IPS-15b (cell line): ENCODE data around the gene ZNF804A.
A peak's percentile ranks its signal among the peaks of the same experiment; 100 is the strongest.

Experiments
- H3K27me3 ChIP-seq: one replicate; pipeline ENCODE4 v1.6.1; 2013; ENCODE audit warnings: low read length; ENCODE audit not compliant: control insufficient read depth, insufficient read depth
- H3K36me3 ChIP-seq: one replicate; pipeline ENCODE4 v1.6.1; 2013; ENCODE audit warnings: low read length; ENCODE audit not compliant: control insufficient read depth, insufficient read depth
- H3K4me1 ChIP-seq: one replicate; pipeline ENCODE4 v1.6.1; 2013; ENCODE audit warnings: mild to moderate bottlenecking, low read length; ENCODE audit not compliant: control insufficient read depth, insufficient read depth
- H3K4me3 ChIP-seq: one replicate; pipeline ENCODE4 v1.5.1; 2013; ENCODE audit warnings: low read depth, low read length
- H3K9ac ChIP-seq: one replicate; pipeline ENCODE4 v1.6.1; 2013; ENCODE audit warnings: low read depth, mild to moderate bottlenecking, low read length
- H3K9me3 ChIP-seq: one replicate; pipeline ENCODE4 v1.6.1; 2013; ENCODE audit warnings: mild to moderate bottlenecking, low read length; ENCODE audit not compliant: control insufficient read depth, insufficient read depth

Gene ZNF804A

DNA sequence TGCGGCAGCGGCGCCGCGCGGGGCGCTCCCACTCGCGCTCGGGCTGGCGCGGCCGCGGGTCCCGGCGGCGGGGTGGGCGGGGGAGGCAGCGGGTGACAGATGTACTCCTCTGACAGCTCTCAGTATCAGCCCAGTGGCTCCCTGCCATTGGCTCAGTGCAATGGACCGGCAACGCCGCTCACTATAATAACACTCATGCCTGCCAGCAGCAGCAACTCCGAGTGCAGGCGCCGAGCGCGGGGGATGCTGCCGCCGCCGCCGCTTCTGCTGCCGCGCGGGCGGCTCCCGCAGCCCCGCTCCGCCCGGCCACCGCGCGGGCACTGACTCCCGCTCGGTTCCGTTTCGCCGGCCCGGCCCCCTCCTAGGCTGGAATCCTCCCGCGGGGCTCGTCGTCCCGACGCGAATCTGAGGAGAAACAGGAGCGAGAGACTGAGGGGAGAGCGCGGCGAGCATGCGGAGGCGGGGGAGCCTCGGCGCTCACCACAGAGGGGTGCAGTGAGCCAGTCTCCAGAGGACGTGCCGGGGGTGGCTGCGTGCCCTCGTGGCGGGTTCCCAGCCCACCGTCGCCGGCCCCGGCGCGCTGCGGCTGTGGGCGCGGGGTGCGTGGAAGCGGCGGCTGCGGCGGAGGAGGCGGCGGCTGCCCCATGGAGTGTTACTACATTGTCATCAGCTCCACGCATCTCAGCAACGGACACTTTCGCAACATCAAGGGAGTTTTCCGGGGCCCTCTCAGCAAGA is at the start of gene ZNF804A:
TSS of gene ZNF804A (plus strand) at position 214 of the 738 bp plus-strand sequence. CDS start at position 645, 431 bp downstream.
- Histone ChIP-seq H3K4me3 (peak within 1 kb of the TSS; percentile 55), H3K27me3 (peaks cover 43% of the 10 kb centered on the region), H3K36me3 (no peaks in the 10 kb centered on the region)

DNA sequence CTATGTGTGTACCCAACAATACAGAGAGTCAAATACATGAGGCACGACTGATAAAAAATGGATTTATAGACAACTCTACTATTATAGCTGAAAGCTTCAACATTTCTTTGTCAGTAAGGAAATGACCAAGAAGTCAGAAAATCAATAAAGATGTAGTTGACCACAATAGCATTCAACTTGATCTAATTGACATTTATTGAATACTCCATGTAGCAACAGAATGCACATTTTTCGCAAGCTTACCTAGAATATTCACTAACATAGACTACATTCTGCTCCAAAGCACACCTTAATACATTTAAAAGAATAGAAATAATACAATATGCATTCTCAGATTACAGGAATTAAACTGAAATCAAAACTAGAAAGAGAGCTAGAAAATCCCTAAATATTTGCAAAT is 49.2 kb upstream of the ZNF804A start:
- Histone ChIP-seq H3K4me3 (no peak overlapping the region), H3K36me3 (no peaks in the 10 kb centered on the region), H3K9me3 (no peaks in the 10 kb centered on the region), H3K4me1 (no peaks in the 10 kb centered on the region), H3K27me3 (no peaks in the 10 kb centered on the region), H3K9ac (no peak overlapping the region)

More for the DNA sequence above, at the start of gene ZNF804A:
- Histone ChIP-seq H3K9me3 (no peaks in the 10 kb centered on the region), H3K4me1 (peaks cover 6% of the 10 kb centered on the region), H3K9ac (no peak within 1 kb of the TSS)

DNA sequence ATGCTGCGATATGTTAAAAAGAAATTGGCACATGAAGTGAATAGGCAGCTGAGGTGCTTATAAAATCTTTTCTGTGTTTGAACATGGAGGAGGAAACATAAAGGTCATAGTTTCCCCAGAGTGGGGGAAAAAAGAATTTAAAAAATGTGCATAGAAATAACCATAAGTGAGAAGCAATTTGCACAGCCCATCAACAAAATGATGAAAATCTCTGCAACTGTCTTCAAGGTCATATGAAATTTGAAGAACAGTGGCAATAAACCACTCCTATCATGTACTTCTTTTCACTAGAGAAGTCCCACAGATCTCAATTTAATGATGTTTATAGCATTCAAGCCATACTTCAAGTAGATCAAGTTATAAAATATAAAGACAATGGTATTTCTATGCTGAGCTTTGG is 46.7 kb upstream of the ZNF804A start:
- H3K9ac ChIP-seq, result no peak overlapping the region
- no peaks in the 10 kb centered on the region for H3K36me3 ChIP-seq
- no peaks in the 10 kb centered on the region for H3K9me3 ChIP-seq
- H3K4me1 ChIP-seq, result no peaks in the 10 kb centered on the region
- no peak overlapping the region for H3K4me3 ChIP-seq
- H3K27me3 ChIP-seq, result no peaks in the 10 kb centered on the region

DNA sequence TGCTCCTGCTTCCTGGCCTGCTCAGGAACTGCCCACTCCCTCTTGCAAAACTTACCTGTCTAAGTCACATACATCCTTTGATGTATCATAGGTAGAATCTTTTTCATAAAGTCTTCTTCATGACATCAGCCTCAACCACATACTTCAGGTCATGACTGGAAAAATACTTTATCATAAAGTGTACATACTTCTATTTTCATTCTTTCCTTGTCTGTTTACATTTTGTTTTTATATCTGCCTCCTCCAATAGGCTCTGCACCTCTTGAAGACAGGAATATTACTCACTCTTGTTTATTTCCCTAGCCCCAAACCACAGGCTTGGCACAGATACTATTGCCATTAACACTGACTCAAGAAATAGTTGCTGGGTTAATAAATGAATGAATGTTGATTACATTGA is 43.6 kb upstream of the ZNF804A start:
- H3K9me3 ChIP-seq, result no peaks in the 10 kb centered on the region
- no peaks in the 10 kb centered on the region for H3K4me1 ChIP-seq
- H3K27me3 ChIP-seq, result no peaks in the 10 kb centered on the region
- no peak overlapping the region for H3K4me3 ChIP-seq
- H3K9ac ChIP-seq, result no peak overlapping the region
- H3K36me3 ChIP-seq, result no peaks in the 10 kb centered on the region

DNA sequence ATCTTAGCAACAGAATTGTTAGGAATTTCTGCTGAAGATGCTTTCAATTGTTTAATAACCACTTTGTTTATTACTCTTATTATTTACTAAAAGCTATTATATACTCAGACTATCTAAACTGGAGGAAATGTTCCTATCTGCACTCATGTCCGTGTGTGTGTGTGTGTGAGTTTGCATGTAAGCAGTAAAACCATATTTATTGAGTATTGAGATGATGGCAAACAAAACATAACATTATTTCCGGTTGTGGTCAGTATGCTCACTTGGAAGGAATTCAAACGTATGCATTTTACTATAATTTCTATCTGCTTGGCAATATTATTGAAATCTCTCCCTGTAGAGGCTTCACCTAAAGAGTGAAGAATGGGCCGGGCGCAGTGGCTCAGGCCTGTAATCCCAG is 43.0 kb upstream of the ZNF804A start:
- no peaks in the 10 kb centered on the region for H3K9me3 ChIP-seq
- no peaks in the 10 kb centered on the region for H3K4me1 ChIP-seq
- H3K4me3 ChIP-seq, result no peak overlapping the region
- no peaks in the 10 kb centered on the region for H3K36me3 ChIP-seq
- H3K27me3 ChIP-seq, result no peaks in the 10 kb centered on the region
- H3K9ac ChIP-seq, result no peak overlapping the region

DNA sequence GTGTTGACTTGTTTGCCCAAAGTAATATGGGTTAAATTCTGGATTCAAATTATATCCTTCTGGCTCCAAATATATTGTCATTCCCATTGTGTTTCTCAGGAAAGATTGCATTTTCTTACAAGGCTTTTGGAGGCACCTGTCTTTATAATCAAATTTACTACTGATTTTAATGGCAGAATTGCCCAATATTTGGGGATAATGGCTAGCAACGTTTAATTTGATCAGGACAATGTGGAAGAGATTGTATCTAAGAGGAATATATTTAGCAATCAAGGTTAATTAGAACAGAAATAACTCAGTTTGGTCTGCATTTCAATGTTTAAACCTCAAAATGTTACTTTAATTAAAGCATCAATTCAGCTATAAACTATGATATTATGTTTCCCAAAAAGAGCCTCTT is 41.7 kb upstream of the ZNF804A start:
- Histone ChIP-seq H3K9ac (no peak overlapping the region), H3K36me3 (no peaks in the 10 kb centered on the region), H3K4me1 (no peaks in the 10 kb centered on the region), H3K27me3 (no peaks in the 10 kb centered on the region), H3K9me3 (no peaks in the 10 kb centered on the region), H3K4me3 (no peak overlapping the region)

DNA sequence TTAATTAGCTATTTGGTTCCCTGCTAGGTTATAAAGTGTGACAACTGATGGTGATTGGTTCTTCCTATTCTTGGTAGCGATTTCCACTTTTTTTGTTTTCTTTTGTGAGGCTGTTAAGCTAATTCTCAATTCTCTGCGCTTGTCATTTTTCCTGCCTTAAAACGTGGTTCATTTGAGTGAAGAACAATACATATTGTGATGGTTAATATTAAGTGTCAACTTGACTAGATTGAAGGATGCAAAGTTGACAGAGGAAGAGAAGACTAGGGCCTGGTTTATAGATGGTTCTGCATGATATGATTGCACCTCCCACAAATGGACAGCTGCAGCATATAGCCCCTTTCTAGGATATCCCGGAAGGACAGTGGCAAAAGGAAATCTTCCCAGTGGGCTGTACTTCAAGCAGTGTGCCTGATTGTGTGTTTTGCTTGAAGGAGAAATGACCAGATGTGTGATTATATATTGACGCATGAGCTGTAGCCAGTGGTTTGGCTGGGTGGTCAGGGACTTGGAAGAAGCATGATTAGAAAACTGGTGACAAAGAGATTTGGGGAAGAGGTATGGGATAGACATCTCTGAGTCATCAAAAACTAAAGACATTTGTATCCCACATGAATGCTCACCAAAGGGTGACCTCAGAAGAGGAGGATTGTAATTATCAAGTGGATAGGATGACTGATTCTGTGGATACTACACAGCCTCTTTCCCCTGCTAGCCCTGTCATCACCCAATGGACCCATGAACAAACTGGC is 39.4 kb upstream of the ZNF804A start:
- Histone ChIP-seq H3K9ac (no peak overlapping the region), H3K9me3 (no peaks in the 10 kb centered on the region), H3K27me3 (no peaks in the 10 kb centered on the region), H3K36me3 (no peaks in the 10 kb centered on the region), H3K4me1 (no peaks in the 10 kb centered on the region), H3K4me3 (no peak overlapping the region)

DNA sequence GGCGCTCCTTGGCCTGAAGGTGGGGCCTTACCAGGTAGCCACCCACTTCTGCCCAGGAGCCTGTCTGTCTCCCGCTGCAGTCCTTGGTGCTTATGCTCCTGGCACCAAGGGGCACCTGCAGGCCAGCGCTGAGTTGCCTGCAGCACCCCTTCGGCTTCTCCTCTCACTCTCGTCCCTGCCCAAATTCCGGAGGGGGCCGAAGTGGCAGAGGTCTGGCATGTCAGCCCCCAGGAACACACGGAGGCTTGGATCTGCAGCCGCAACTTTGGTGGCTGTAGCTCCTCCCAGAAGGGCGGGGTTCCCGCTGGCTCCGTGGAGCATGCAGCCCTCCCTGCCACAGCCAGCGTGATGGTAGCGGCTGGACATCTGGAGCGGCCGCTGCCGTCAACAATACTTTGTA is 37.7 kb upstream of the ZNF804A start:
- Histone ChIP-seq H3K4me1 (no peaks in the 10 kb centered on the region), H3K36me3 (no peaks in the 10 kb centered on the region), H3K27me3 (no peaks in the 10 kb centered on the region), H3K9me3 (no peaks in the 10 kb centered on the region), H3K9ac (no peak overlapping the region), H3K4me3 (no peak overlapping the region)

DNA sequence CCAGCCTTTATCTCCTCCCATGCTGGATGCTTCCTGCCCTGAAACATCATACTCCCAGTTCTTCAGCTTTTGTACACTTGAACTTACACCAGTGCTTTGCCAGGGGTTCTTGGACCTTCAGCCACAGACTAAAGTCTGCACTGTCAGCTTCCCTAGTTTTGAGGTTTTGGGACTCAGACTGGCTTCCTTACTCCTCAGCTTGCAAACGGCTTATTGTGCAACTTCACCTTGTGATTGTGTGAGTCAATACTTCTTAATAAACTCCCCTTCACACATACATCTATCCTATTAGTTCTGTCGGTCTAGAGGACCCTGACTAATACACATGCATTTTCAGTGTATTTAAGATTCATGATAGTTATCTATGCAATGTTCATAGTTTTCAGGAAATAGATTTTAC is 35.8 kb upstream of the ZNF804A start:
- no peak overlapping the region for H3K4me3 ChIP-seq
- H3K9ac ChIP-seq, result no peak overlapping the region
- peaks cover 3% of the 10 kb centered on the region for H3K4me1 ChIP-seq
- H3K36me3 ChIP-seq, result no peaks in the 10 kb centered on the region
- no peaks in the 10 kb centered on the region for H3K9me3 ChIP-seq
- H3K27me3 ChIP-seq, result no peaks in the 10 kb centered on the region

DNA sequence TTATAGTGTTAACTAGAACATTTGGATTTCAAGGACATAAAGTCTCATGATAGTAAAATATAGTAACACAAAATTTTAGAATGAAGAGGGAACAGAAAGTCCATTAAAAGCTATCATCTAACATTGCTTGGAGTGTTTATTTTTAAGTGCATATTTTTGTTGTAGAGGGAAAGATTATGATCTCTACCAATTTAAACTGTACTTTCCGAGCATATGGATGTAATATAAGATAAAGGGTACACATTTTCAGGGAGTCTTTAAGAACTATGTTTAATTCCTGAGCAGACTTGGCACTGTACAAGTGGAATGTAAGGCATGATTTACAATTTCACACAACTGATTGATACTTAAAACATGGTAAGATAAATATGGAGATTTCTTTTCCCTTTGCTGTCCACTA is 34.2 kb upstream of the ZNF804A start:
- Histone ChIP-seq H3K9me3 (no peaks in the 10 kb centered on the region), H3K27me3 (no peaks in the 10 kb centered on the region), H3K4me1 (peaks cover 3% of the 10 kb centered on the region), H3K4me3 (no peak overlapping the region), H3K36me3 (no peaks in the 10 kb centered on the region), H3K9ac (no peak overlapping the region)

DNA sequence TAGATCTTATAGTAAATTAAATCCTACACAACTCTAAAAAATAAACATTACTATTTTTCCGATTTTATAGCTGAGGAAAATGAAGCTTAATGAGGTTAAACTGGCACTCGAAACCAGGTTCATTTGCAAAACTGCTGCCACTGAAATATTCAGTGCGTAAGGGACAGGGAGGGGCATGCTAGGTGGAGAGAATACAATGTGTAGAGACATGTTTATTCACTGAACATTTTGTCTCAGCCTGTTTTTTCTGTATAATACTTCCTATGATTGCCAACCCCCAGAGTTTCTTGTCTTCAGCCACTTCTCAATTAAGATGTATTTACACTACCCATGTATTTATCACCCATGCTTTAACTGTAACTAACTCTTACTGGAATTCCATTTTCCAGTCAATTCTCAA is 31.6 kb upstream of the ZNF804A start:
- peaks cover 3% of the 10 kb centered on the region for H3K4me1 ChIP-seq
- no peaks in the 10 kb centered on the region for H3K27me3 ChIP-seq
- no peak overlapping the region for H3K9ac ChIP-seq

DNA sequence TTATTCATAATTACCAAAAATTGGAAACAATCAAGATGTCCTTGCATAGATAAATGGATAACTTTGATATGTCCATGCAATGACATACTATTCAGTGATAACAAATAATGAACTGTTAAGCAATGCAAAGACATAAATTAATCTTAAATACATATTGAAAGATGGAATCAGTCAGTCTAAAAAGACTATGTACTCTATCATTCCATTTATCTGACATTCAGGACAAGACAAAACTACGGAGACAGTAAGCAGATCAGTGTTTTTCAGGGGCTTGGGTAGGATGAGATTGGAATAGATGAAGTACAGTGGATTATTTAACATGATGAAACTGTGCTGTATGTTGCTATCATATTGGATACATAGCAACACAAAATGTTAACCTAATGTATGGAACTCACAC is 21.3 kb upstream of the ZNF804A start:
- H3K36me3 ChIP-seq, result no peaks in the 10 kb centered on the region
- H3K4me1 ChIP-seq, result no peaks in the 10 kb centered on the region
- H3K9me3 ChIP-seq, result no peaks in the 10 kb centered on the region
- H3K27me3 ChIP-seq, result no peaks in the 10 kb centered on the region
- H3K4me3 ChIP-seq, result no peak overlapping the region
- H3K9ac ChIP-seq, result no peak overlapping the region

More for the DNA sequence above, 31.6 kb upstream of the ZNF804A start:
- Histone ChIP-seq H3K36me3 (no peaks in the 10 kb centered on the region), H3K4me3 (no peak overlapping the region), H3K9me3 (no peaks in the 10 kb centered on the region)
